MM.1S (cell line): ENCODE measurements around the gene NRG3.
A peak's percentile ranks its signal among the peaks of the same experiment; 100 is the strongest.

ENCODE experiments used
- DNase-seq: peaks from one replicate; pipeline ENCODE4 v3.0.0-alpha.2; 2015
- H2AFZ ChIP-seq: fragments of 300-600 bp; sonication (generic); 2 replicates; pipeline ENCODE4 v1.6.0; 2016; ENCODE audit warnings: antibody characterized with exemption, low read length
- H3F3A ChIP-seq: fragments of 300-600 bp; sonication (generic); 2 replicates; pipeline ENCODE4 v1.6.1; 2016; ENCODE audit warnings: mild to moderate bottlenecking, antibody characterized with exemption, low read length, moderate library complexity, mixed read lengths; ENCODE audit not compliant: insufficient read depth
- H3K27ac ChIP-seq: fragments of 300-600 bp; sonication (generic); 2 replicates; pipeline ENCODE4 v1.5.1; 2016; ENCODE audit warnings: mild to moderate bottlenecking, low read length
- H3K27me3 ChIP-seq: fragments of 300-600 bp; sonication (generic); replicated peaks from 2 replicates; pipeline ENCODE4 v1.6.0; 2016; ENCODE audit warnings: low read length; ENCODE audit not compliant: insufficient read depth
- H3K36me3 ChIP-seq: fragments of 300-600 bp; sonication (generic); replicated peaks from 2 replicates; pipeline ENCODE4 v1.6.1; 2016; ENCODE audit warnings: mild to moderate bottlenecking, low read length, mixed read lengths; ENCODE audit not compliant: insufficient read depth
- H3K4me1 ChIP-seq: fragments of 300-600 bp; sonication (generic); 2 replicates; pipeline ENCODE4 v1.6.1; 2016; ENCODE audit warnings: low read length, mixed read lengths
- H3K4me2 ChIP-seq: fragments of 300-600 bp; sonication (generic); 2 replicates; pipeline ENCODE4 v1.6.0; 2016; ENCODE audit warnings: low read depth, low read length
- H3K4me3 ChIP-seq: fragments of 300-600 bp; sonication (generic); 2 replicates; pipeline ENCODE4 v1.5.1; 2016; ENCODE audit warnings: low read length, mixed read lengths
- H3K79me2 ChIP-seq: fragments of 300-600 bp; sonication (generic); 2 replicates; pipeline ENCODE4 v1.6.1; 2016; ENCODE audit warnings: mixed run types, low read length, mixed read lengths
- H3K9ac ChIP-seq: fragments of 300-600 bp; sonication (generic); 2 replicates; pipeline ENCODE4 v1.6.1; 2016; ENCODE audit warnings: low read length, mixed read lengths
- H3K9me2 ChIP-seq: fragments of 300-600 bp; sonication (generic); replicated peaks from 2 replicates; pipeline ENCODE4 v1.6.1; 2016; ENCODE audit warnings: mild to moderate bottlenecking, low read length, mixed read lengths; ENCODE audit not compliant: insufficient read depth
- H3K9me3 ChIP-seq: fragments of 300-600 bp; sonication (generic); replicated peaks from 2 replicates; pipeline ENCODE4 v1.6.1; 2016; ENCODE audit warnings: mild to moderate bottlenecking, low read length, mixed read lengths; ENCODE audit not compliant: insufficient read depth
- H4K20me1 ChIP-seq: fragments of 300-600 bp; sonication (generic); 2 replicates; pipeline ENCODE4 v1.6.1; 2016; ENCODE audit warnings: mild to moderate bottlenecking, low read length, moderate library complexity, mixed read lengths; ENCODE audit not compliant: insufficient read depth
- CTCF ChIP-seq: fragments of 300-600 bp; sonication (generic); IDR thresholded peaks from 2 replicates; pipeline ENCODE4 v1.5.1; 2016; ENCODE audit warnings: antibody characterized with exemption, low read length, mixed read lengths
- EZH2 ChIP-seq: fragments of 300-600 bp; sonication (generic); optimal IDR thresholded peaks from 2 replicates; pipeline ENCODE3; 2017; ENCODE audit warnings: low read depth, mild to moderate bottlenecking, antibody characterized with exemption, low read length, mixed read lengths
- EZH2phosphoT487 ChIP-seq: fragments of 300-600 bp; sonication (generic); IDR thresholded peaks from 2 replicates; pipeline ENCODE4 v1.6.1; 2018; ENCODE audit warnings: antibody characterized with exemption, low read length

The NRG3 gene

GRCh38 chr10:82149674-82150073, 274.7 kb downstream of the NRG3 start:
- Histone ChIP-seq H3K9me2 (no peaks in the 10 kb centered on the region), H3K79me2 (no peaks in the 10 kb centered on the region), H4K20me1 (no peaks in the 10 kb centered on the region), H3K4me1 (no peaks in the 10 kb centered on the region), H3K4me2 (no peak overlapping the region), H3K27ac (no peak overlapping the region), H3K9ac (no peak overlapping the region), H3K9me3 (no peaks in the 10 kb centered on the region), H2AFZ (no peak overlapping the region), H3K4me3 (no peak overlapping the region), H3K27me3 (no peaks in the 10 kb centered on the region), H3F3A (no peaks in the 10 kb centered on the region), H3K36me3 (no peaks in the 10 kb centered on the region)
- DNase-seq: no peak
- no peak for TF ChIP-seq EZH2phosphoT487
- TF ChIP-seq EZH2: no peak
- no peak for TF ChIP-seq CTCF

DNA sequence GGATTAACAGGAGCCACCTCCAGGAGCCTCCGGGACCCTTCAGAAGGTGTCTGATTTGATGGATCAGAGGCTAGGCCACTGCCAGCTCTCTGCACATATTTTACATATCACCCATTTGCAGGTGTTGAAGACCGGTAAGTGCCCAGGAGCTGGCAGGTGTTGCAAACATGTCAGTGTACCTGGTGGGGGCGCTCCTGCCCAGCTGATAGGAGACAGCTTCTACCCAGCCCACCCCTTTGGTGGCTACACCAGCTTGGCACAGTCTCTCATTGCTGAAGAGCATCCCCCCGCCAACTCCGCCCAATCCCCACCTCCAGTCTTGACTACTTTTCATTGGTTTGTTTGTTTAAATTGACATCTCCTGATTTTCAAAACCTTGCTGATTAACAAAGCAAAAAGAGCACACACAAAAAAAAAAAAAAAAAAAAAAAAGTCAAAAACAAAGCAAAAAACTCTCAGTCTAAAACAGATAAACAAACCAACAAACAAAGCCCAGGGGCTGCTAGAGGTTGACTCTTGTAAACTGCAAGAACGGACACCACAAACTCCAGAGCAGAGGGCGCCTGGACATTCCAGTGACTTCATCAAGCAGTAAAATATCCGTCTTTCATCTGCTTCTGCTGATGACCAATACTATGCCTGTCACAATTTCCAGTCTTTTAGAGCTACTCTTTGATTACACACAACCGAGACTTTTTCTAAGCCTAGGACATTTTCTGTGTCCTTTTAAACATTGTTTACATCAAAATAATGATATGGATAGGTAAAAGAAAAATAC, 275.3 kb downstream of the NRG3 start:
- no peaks in the 10 kb centered on the region for H3K79me2 ChIP-seq
- no peaks in the 10 kb centered on the region for H3F3A ChIP-seq
- no peak overlapping the region for H3K4me2 ChIP-seq
- no peak overlapping the region for H3K27ac ChIP-seq
- no peak overlapping the region for H3K4me3 ChIP-seq
- H3K9me2 ChIP-seq: no peaks in the 10 kb centered on the region
- no peaks in the 10 kb centered on the region for H3K4me1 ChIP-seq
- no peak overlapping the region for H2AFZ ChIP-seq
- DNase-seq: no peak
- H3K27me3 ChIP-seq: no peaks in the 10 kb centered on the region
- H4K20me1 ChIP-seq: no peaks in the 10 kb centered on the region
- no peaks in the 10 kb centered on the region for H3K36me3 ChIP-seq
- H3K9ac ChIP-seq: no peak overlapping the region
- no peaks in the 10 kb centered on the region for H3K9me3 ChIP-seq
- TF ChIP-seq EZH2 (no peak), CTCF (peak; percentile 21; the same call in 1 of the 2 replicates), EZH2phosphoT487 (no peak)

DNA sequence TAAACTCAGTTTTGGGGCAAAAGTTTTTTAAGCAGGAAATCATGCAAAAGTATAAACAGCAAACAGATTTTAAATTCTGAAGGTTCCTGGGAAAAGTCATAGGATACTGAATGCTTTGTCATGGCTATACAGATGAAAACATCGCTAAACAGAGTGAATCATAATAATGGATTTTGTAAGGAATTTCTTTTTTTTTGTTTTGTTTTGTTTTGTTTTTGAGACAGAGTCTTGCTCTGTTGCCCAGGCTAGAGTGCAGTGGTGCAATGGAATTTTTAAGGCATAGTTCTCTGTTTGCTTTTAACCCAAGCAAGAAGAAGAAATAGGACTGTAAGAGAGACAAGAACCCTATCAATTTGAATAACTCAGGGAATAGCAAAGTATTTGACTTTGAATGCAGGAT, 285.3 kb downstream of the NRG3 start:
- H4K20me1 ChIP-seq: no peaks in the 10 kb centered on the region
- no peak overlapping the region for H2AFZ ChIP-seq
- H3K9me2 ChIP-seq: no peaks in the 10 kb centered on the region
- no peaks in the 10 kb centered on the region for H3K36me3 ChIP-seq
- no peak overlapping the region for H3K4me2 ChIP-seq
- H3K4me1 ChIP-seq: no peaks in the 10 kb centered on the region
- no peaks in the 10 kb centered on the region for H3F3A ChIP-seq
- no peaks in the 10 kb centered on the region for H3K27me3 ChIP-seq
- no peaks in the 10 kb centered on the region for H3K9me3 ChIP-seq
- H3K4me3 ChIP-seq: no peak overlapping the region
- TF ChIP-seq CTCF (no peak), EZH2 (no peak), EZH2phosphoT487 (no peak)
- no peak overlapping the region for H3K9ac ChIP-seq
- no peak for DNase-seq
- H3K27ac ChIP-seq: no peak overlapping the region
- H3K79me2 ChIP-seq: no peaks in the 10 kb centered on the region
